ENCODE data around the gene SIPA1L3.

DNA sequence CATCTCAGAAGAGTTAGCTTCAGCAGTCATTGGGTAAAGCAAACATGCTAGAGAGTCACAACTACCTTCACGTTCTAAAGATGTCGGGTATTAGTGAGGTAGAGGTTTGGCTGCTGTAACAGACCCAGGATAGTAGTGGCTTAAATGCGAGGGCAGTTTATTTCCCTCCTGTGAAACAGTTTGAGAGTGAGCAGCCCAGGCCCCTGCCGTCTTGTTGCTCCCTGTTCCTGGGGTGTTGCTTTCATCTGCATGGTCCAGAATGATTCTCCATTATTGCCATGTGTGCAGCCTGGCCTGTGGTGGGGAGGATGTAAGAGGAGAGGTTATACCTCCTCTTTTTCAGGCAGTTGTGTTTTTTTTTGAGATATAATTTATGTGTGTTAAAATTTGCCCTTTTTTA is 63.7 kb downstream of the SIPA1L3 start:
- no peak for TF ChIP-seq EZH2 (optimal IDR thresholded peaks at IDR 0.05; ENCODE audit: low read depth, low read length)
- TF ChIP-seq, protein P1, sequence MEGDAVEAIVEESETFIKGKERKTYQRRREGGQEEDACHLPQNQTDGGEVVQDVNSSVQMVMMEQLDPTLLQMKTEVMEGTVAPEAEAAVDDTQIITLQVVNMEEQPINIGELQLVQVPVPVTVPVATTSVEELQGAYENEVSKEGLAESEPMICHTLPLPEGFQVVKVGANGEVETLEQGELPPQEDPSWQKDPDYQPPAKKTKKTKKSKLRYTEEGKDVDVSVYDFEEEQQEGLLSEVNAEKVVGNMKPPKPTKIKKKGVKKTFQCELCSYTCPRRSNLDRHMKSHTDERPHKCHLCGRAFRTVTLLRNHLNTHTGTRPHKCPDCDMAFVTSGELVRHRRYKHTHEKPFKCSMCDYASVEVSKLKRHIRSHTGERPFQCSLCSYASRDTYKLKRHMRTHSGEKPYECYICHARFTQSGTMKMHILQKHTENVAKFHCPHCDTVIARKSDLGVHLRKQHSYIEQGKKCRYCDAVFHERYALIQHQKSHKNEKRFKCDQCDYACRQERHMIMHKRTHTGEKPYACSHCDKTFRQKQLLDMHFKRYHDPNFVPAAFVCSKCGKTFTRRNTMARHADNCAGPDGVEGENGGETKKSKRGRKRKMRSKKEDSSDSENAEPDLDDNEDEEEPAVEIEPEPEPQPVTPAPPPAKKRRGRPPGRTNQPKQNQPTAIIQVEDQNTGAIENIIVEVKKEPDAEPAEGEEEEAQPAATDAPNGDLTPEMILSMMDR (IDR thresholded peaks at IDR 0.05; ENCODE audit: low read length), result no peak
